Stimulated activated CD4-positive, alpha-beta T cell treated with anti-CD3 and anti-CD28 coated beads, Interleukin-4, amount 100 ng/mL, for 4 hours (primary cell): ENCODE results near the gene LYAR.
A peak's percentile ranks its signal among the peaks of the same experiment; 100 is the strongest.
"Not testable (repeated sequence)": the region's sequence is repeated elsewhere in the genome, so short reads cannot be mapped to it uniquely, and the experiment has no call there.

ENCODE experiments used
- DNase-seq, 2 experiments: peaks; one replicate each; pipeline ENCODE4 v3.0.0-alpha.2; 2020

Gene LYAR

DNA sequence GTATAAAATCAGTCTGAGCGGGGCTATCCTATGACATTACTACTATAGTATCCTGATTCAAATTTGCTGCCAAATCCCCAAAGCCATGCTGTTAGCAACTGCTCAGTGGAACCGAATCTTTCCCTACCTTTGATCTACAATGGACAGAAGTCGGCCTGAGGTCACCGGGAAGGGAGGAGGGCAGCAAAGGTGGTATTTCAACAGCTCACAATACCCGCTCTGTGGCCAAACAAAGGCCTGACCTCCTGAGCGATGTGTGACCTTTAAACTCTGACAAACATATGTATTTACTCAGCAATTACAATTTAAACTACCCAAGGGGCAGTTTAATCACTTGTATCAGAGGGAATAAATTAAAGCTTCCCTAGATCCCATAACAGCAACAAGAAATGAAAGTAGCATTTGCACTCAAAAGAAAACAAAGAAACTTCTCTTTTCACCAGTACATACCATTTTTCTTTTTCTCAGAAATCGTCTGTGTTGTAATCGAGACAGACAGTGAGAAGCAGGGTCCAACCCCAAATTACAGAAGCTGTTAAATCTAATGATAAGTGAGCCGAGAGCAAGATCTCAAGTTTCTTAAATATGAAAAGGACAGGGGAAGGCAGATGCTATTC is 30.4 kb downstream of the LYAR start:
- DNase-seq, result no peak

DNA sequence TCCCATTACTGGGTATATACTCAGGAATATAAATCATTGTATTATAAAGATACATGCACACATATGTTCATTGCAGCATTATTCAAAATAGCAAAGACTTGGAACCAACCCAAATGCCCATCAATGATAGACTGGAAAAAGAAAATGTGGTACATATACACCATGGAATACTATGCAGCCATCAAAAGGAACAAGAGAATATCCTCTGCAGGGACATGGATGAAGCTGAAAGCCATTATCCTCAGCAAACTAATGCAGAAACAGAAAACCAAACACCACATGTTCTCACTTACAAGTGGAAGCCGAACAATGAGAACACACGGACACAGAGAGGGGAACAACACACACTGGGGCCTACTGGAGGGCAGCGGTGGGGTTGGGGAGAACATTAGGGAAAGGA is 32.2 kb downstream of the LYAR start:
- not testable (repeated sequence) for DNase-seq

DNA sequence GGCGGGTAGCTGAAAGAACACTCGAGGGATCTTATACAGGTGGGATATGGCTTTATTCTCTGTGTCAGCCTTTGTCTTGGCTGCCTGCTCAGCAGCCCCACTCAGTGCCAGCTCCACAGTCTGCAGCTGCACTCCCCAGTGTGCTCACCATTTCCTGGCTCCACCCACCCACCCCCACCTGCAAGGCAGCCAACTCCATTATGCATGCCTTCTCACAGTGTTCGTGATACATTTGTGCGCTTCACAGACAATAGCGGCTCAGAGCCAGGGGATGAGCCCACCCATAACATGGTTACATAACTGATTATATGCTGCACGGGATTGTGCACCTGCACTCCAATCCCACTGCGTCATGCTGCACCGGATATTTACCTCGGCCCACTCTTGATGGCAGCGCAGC is 33.2 kb downstream of the LYAR start:
- DNase-seq, result no peak

DNA sequence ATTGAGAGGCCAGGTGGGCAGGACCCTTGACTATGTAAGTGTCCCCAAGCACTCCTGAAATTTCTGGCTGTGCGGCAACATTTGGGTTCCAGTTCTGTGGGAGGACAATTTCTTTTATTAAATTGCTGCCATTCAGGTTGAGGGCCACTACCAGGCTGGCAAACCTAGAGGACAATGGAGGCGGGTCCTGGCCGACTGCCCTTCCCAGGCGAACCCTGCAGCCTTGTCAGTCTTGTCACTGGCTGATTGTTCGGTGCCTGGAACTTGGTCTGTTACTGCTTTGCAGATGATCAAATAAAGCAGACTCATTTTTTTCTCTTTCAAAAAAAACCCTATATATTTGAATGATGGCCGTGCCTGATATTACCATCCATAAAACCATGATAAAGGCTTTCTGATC is 35.3 kb downstream of the LYAR start:
- DNase-seq, result no peak

DNA sequence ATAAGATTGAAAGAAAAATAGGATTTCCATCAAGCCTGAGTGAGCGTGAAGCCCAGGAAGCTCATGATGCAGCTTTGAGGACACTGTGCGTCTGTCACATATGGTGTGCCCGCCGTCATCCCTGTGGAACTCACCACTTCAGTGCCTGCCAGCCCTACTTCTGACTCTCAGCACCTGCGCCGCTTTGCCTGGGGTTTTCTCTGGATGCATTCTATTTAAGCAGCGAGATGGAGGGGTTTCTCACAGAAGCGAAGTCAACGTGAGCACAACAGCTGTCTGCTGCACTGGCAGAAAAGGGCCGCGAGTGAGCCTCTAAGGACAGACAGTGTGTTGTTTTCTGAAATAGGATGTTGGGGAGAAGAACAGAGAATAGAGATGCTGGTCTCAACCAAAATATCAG is 35.8 kb downstream of the LYAR start:
- no peak for DNase-seq

DNA sequence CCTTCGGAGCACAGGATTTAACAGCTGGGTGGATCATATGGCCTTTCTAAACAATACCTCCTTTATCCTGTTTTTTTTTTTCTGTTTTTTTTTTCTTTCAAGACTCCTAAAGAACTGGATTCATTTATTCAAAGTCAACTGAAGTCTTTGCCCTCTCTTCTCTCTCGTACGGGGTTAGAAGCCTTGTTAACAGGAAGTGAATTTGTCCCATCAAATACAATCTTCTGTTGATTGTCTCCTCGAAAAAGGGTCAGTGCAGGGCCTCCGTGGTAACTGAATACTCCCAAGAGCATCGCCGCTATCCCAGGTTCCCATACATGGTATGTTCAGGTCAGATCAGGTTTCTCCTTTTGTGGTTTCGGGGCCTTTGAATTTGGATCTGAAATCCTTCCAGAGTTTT is 40.1 kb downstream of the LYAR start:
- no peak for DNase-seq

DNA sequence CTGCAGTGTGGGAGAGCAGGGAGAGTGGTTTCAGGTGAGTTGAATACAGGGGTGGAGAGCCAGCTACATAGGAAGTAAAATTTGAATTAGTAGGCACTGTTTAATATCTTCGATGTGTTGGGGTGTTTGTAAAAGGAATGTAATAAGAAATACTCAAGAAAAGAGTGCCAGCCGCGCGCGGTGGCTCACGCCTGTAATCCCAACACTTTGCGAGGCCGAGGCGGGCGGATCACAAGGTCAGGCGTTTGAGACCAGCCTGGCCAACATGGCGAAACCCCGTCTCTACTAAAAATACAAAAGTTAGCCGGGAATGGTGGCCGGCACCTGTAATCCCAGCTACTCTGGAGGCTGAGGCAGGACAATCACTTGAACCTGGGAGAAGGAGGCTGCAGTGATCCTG is 40.6 kb downstream of the LYAR start:
- DNase-seq, result not testable (repeated sequence)

DNA sequence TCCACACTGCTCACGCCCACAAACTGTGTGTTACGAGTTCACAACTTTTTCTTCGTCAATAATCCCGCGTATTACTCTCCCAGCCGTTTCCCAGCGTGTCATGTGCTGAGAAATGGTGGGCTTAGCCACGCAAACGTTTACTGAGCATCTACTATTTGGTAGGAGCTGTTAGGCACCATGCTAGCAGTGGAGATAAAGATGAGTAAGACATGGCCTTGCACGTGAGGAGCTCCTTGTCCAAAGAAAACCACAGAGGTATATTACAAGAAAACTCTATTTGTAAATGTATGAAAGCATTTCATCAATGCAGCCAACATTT is 41.1 kb downstream of the LYAR start:
- no peak for DNase-seq

DNA sequence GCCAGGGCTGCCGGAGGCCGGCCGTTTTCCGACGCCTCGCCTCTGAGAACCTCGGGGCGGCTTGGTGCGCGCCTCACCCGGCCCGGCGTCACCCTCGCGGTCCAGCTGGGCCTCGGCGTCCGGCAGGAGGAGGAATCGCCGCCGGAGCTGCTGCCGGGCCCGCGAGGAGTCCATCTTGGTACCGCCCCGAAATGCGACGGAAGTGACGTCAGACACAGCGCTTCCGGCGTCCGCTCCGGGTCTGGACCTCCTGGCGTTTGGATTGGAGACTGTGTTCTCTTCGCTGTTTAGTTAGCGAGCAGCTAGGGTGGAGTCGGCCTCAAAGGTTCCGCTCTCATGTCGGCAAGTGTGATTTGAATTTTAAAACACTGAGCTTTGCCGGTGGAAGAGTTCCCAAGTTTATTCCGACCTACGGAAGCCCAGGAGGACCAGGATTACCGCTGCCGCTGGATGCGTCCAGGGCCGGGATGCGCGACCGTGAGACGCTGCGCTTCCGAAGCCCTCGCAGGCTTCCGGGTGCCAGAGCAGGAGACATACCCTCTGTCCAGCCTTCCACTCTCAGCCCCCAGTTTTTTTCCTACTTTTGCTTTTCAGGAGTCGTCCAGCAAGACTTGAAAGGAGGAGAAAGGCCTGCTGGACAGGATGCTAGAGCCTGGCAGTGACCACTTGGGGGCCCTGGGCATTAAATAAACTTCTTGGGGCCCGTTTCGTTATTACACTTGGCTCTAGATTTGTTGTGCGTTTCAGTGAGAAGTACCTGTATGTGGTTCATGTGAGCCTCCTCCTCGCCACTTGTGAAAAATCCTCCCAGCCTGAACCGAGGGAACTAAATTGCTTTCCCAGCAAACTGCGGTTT is 41.7 kb downstream of the LYAR start, which contains the start of gene TMEM128:
TSS of gene TMEM128 (minus strand) at position 195 of the 856 bp plus-strand sequence. CDS start at position 174, 21 bp downstream.
- peak; percentile 86 to 88 for DNase-seq

DNA sequence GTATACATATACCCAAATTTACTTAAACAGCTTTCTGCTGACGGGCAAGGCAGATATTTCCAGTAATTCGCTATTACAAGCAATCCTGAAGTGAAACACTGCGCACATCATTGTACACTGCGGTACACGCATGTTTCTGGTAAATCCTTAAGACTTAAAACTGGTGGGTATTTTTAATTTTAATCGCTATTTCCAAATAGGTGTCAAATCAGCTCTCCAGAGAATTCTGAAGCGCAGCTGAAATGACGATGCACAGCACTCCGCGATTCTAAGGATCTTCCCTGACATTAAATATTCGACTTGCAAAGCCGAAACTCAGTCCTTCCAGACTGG is 42.3 kb downstream of the LYAR start:
- no peak for DNase-seq

DNA sequence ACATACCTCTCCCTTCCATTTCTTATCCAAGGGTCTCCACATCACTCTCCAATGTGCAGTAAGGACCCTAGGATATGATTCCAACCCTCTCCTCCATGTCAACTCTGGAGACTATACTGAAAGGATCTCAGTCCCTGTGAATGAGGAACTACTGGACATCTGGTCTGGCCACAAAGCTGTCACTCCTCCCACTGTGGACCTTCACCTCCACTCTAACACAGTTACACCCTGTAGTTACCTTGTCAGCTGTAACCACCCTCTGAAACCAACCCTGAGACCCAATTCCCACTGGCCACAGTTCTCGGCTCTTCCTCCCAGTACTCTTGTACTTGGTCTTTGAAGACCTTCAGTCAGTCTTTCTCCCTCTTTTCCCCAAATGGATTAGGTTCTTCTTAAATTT is 44.8 kb downstream of the LYAR start:
- no peak for DNase-seq

DNA sequence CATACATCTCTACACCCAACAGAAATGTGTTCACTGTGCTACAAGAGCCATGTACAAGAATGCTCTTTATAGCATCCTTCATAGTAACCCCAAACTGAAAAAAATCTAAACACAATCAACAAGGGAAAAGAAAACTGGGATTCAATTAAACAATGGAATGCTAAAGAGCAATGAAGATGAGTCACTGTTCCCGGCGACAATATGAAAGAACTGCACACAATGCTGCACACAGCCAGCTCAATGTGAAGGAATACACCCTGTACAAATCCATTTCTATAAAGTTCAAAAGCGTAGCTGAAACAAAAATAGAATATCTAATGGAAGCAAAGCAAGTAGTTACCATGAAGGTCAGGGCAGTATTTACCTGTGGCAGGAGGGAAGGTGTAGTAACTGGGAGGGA is 50.4 kb downstream of the LYAR start:
- DNase-seq, result not testable (repeated sequence)

DNA sequence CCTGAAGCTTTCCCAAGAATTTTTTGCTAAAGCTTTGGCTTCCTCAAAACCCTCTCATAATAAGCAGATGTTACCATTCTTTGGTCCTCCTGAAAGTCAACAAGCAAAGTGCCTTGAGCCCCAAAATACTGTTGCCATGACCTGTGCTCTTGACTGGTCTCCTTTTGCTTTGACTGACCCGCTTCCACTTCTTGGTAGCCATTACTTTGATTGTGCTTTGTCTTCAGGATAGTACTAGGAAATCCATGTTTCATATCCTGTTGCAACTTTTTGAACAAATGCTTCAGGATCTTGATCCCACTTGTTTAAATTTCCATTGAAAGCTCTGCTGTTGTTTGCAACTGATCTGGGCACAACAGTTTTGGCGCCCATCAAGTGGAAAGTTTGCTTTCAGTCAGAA is 56.3 kb downstream of the LYAR start:
- no peak for DNase-seq

DNA sequence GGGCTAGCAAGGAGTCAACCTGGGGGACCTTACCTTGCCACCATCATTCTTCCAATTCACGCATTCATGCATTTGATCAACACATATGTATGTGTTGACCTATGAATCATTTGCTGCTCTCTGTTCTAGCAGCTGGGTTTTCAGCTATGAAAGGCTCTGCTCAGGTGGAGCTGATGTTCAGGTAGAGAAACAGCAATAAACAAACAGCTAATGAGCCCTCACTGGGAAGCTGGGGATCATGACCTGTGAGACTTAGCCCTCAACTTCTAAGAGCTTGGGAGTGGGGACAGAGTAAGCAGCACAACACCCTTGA is 61.6 kb downstream of the LYAR start:
- no peak for DNase-seq

DNA sequence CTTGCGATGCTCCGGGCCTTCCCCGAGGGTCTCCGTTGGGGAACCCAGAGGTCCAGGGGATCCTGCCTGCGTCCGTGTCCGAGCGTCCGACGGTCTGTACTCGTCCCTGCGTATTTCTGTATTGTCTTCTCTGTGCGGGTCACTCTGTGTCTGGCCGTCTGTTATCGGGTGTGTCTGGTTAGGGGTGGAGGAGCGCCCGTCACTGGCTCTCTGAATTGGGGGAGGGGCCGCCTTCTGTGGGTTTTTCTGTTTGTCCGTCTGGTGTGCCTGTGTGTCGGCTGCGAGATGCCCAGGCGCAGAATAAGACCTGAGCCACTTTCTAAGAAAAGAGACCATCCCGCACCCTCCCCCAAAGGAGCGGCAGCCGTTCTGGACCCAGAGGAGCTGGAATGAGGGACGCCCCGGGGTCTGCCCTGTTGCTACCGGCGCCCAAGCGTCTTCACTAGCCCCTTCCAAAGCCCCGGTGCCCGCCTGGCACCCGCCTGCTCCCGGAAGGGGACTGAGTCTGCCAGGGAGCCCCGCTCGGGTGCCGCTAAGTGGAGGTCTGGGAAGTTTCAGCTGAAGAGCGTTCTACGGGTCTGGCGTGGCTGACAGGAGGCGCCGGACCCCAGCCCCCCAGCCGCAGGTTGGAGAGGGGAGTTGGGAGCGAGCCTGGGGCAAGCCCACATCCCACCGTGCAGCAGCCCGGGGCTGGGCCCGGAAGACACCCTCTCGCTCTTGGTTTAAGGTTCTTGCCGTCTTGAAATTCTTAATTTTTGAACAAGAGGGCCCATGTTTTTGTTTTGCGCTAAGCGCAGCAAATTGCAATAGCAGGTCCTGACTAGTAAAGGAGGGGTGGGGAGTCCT is 62.2 kb downstream of the LYAR start:
- DNase-seq, result no peak

DNA sequence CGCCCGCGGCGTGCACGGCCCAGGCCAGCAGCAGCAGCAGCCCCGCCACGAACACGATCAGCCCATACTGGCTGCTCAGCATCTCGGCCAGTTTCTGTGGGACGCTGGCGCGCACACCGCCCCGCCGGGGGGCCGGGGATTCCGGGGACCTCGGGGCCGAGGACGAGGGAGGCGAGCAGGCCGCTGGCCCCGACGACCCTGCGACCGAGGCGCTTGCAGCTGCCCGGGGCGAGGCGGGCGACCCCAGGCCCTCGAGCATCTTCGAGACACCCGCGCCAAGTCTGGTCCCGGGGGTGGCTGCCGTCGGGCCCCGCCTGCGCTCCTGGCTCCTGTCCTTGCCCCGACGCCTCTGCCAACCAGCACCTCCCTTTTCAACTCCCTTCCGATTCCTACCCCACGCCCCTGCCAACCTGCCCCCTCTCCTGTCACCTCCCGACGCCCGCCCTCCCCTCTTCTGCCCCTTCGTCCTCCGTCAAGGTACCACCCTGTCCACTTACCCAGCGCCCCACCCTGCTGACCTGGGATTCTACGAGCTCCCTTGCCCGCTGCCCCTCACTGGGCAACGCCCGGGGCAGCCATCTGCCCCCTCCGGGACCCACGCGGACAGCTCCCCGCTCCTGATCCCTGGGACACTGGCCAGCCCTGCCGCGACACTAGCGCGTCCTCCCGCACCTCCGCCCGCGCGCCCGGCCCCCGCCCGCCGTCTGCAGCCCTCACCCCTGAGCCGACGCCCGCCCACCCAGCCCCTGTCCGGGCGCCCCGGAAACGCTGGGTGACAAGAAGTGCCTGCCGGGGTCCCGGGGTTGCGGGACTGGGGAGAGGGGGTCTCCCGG is 63.1 kb downstream of the LYAR start, which contains the start of gene OTOP1:
TSS of gene OTOP1 (minus strand) at position 324 of the 833 bp plus-strand sequence. CDS start at position 259, 65 bp downstream.
- DNase-seq, result no peak

DNA sequence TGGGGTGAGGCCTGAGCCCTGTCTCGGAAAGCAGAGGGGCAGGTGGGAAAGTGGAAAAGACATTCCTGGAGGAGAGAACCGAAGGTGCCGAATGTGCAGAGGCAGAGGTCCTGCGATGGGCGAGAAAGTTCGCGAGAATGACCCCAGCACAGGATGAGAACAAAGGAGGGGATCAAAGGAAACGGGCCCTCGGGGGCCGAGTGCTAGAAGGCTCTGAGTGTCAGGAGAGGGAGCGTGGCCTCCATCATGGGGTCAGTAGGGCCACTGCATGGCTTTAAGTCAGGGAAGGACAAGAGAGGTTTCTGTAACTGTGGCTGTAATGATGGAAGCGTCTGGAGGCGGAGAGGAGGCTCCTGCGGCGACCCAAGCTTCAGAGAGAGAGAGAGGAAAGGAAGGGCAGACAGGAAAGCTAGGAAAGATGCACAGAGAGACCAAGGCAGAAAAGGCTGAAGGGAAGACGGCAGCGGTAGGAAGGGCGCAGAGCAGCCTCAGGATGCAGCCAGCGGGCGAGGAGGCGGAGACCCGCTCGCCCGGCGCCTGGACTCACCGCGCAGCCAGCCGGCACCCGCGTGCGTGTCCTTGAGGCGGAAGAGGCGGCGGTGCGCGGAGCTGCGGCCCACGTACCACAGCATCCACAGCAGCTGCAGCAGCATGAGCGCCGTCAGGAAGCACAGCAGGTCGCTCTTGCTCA is 63.9 kb downstream of the LYAR start:
- DNase-seq, result no peak
